Muscle of leg (tissue), 11 donors: Measurements from ENCODE around the gene LRRC55. TPM values are rescaled to one million over a fixed set of nuclear protein-coding genes. Genes with fewer than 3 reads are reported as not detected.

Source experiments
- DNase-seq: peaks from one replicate; pipeline ENCODE4 v3.0.0; 2013
- H3K27ac ChIP-seq: one replicate; pipeline ENCODE4 v1.5.1; 2013; ENCODE audit warnings: mild to moderate bottlenecking, low read length, control low read depth
- H3K27me3 ChIP-seq: one replicate; pipeline ENCODE4 v1.6.1; 2013; ENCODE audit warnings: low read length; ENCODE audit not compliant: control insufficient read depth, insufficient read depth
- H3K36me3 ChIP-seq: one replicate; pipeline ENCODE4 v1.6.1; 2013; ENCODE audit warnings: low read length; ENCODE audit not compliant: control insufficient read depth, insufficient read depth
- H3K4me1 ChIP-seq: one replicate; pipeline ENCODE4 v1.6.1; 2013; ENCODE audit warnings: low read length; ENCODE audit not compliant: control insufficient read depth, insufficient read depth
- H3K4me3 ChIP-seq: one replicate; pipeline ENCODE4 v1.5.1; 2013; ENCODE audit warnings: low read length, control low read depth
- H3K9me3 ChIP-seq: replicated peaks from 2 replicates; pipeline ENCODE4 v1.6.1; 2013; ENCODE audit warnings: low read depth, low read length; ENCODE audit not compliant: control insufficient read depth
- WGBS: methylation state at CpG from one replicate; pipeline ENCODE4 v1.1.5; 2013; ENCODE audit warnings: missing lambda C conversion rate; ENCODE audit not compliant: insufficient coverage; 5-methylcytosine and 5-hydroxymethylcytosine counted together
- polyA plus RNA-seq, 8 donors: library from polyadenylated mRNA; unstranded; fragments of 120-200 nt; gene quantifications; one replicate each; pipeline versions ENCODE4 v1.2.1 to v1.2.3, GENCODE V29; 2013; ENCODE audit warnings: inconsistent platforms in 1 of 8, low replicate concordance in 1 of 8; ENCODE audit not compliant: insufficient read length in 8 of 8, insufficient read depth in 1 of 8
- total RNA-seq: library from RNA; stranded (reverse); fragments of 120-200 nt; gene quantifications from one replicate; pipeline ENCODE4 v1.2.4, GENCODE V29; 2013

The LRRC55 gene
- total and polyA plus RNA-seq, 9 donors = 0.31 to 1.7 (median 0.88) TPM

- peak overlapping the region; percentile 82 for H3K27ac ChIP-seq
- H3K36me3 ChIP-seq = no peaks in the 10 kb centered on the region
- DNase-seq = peak; percentile 52
- no peak overlapping the region for H3K4me3 ChIP-seq
- WGBS = 58% methylated on average over 1 of the region's 2 CpGs
- peaks cover 29% of the 10 kb centered on the region for H3K4me1 ChIP-seq
- no peaks in the 10 kb centered on the region for H3K27me3 ChIP-seq
- H3K9me3 ChIP-seq = no peaks in the 10 kb centered on the region
Measured at GRCh38 chr11:57214098-57214417, 32.3 kb downstream of the LRRC55 start.

GRCh38 chr11:57214494-57214893 is 32.7 kb downstream of the LRRC55 start:
- no CpG with 5 or more reads among the region's 3 CpGs for WGBS
- DNase-seq = peak; percentile 69
- no peaks in the 10 kb centered on the region for H3K9me3 ChIP-seq
- no peak overlapping the region for H3K4me3 ChIP-seq
- H3K36me3 ChIP-seq = no peaks in the 10 kb centered on the region
- peak overlapping the region; percentile 82 for H3K27ac ChIP-seq
- H3K27me3 ChIP-seq = no peaks in the 10 kb centered on the region
- peaks cover 34% of the 10 kb centered on the region for H3K4me1 ChIP-seq

GRCh38 chr11:57216463-57216862 is 34.7 kb downstream of the LRRC55 start:
- Histone ChIP-seq H3K4me1 (peaks cover 32% of the 10 kb centered on the region), H3K4me3 (no peak overlapping the region), H3K9me3 (no peaks in the 10 kb centered on the region), H3K27me3 (no peaks in the 10 kb centered on the region), H3K27ac (no peak overlapping the region), H3K36me3 (no peaks in the 10 kb centered on the region)
- DNase-seq = no peak
- WGBS = no CpG with 5 or more reads among the region's 4 CpGs

- Histone ChIP-seq H3K27me3 (no peaks in the 10 kb centered on the region), H3K4me3 (no peak overlapping the region), H3K36me3 (no peaks in the 10 kb centered on the region), H3K27ac (no peak overlapping the region), H3K9me3 (no peaks in the 10 kb centered on the region), H3K4me1 (peaks cover 32% of the 10 kb centered on the region)
- no peak for DNase-seq
- 48% methylated on average over 2 of the region's 4 CpGs for WGBS
Measured at GRCh38 chr11:57217053-57217452, 35.3 kb downstream of the LRRC55 start.

- Histone ChIP-seq H3K27ac (peak overlapping the region; percentile 47), H3K9me3 (no peaks in the 10 kb centered on the region), H3K36me3 (no peaks in the 10 kb centered on the region), H3K4me1 (peaks cover 24% of the 10 kb centered on the region), H3K4me3 (no peak overlapping the region), H3K27me3 (no peaks in the 10 kb centered on the region)
- DNase-seq = no peak
- WGBS = 39% methylated on average over 4 of the region's 6 CpGs
Measured at GRCh38 chr11:57219021-57219627, 37.4 kb downstream of the LRRC55 start.

GRCh38 chr11:57222239-57222638 is 40.5 kb downstream of the LRRC55 start:
- no peaks in the 10 kb centered on the region for H3K9me3 ChIP-seq
- peaks cover 15% of the 10 kb centered on the region for H3K4me1 ChIP-seq
- H3K36me3 ChIP-seq = no peaks in the 10 kb centered on the region
- no peaks in the 10 kb centered on the region for H3K27me3 ChIP-seq
- WGBS = 43% methylated on average over 1 of the region's 1 CpG
- no peak for DNase-seq
- H3K27ac ChIP-seq = no peak overlapping the region
- no peak overlapping the region for H3K4me3 ChIP-seq

GRCh38 chr11:57223601-57224000 is 41.8 kb downstream of the LRRC55 start:
- Histone ChIP-seq H3K27me3 (no peaks in the 10 kb centered on the region), H3K4me1 (peaks cover 15% of the 10 kb centered on the region), H3K36me3 (no peaks in the 10 kb centered on the region), H3K4me3 (no peak overlapping the region), H3K9me3 (no peaks in the 10 kb centered on the region), H3K27ac (no peak overlapping the region)
- no peak for DNase-seq
- WGBS = 92% methylated on average over 2 of the region's 3 CpGs

- H3K27me3 ChIP-seq = no peaks in the 10 kb centered on the region
- WGBS = no CpG with 5 or more reads among the region's 2 CpGs
- H3K36me3 ChIP-seq = no peaks in the 10 kb centered on the region
- no peak for DNase-seq
- H3K4me3 ChIP-seq = no peak overlapping the region
- H3K9me3 ChIP-seq = no peaks in the 10 kb centered on the region
- H3K27ac ChIP-seq = no peak overlapping the region
- H3K4me1 ChIP-seq = peaks cover 13% of the 10 kb centered on the region
Measured at GRCh38 chr11:57224128-57224527, 42.4 kb downstream of the LRRC55 start.

- H3K36me3 ChIP-seq = no peaks in the 10 kb centered on the region
- H3K4me1 ChIP-seq = peaks cover 9% of the 10 kb centered on the region
- no peak for DNase-seq
- H3K27ac ChIP-seq = no peak overlapping the region
- no peak overlapping the region for H3K4me3 ChIP-seq
- H3K9me3 ChIP-seq = no peaks in the 10 kb centered on the region
- H3K27me3 ChIP-seq = no peaks in the 10 kb centered on the region
Measured at GRCh38 chr11:57224537-57224936, 42.8 kb downstream of the LRRC55 start.

GRCh38 chr11:57228600-57228999 is 46.8 kb downstream of the LRRC55 start:
- no peaks in the 10 kb centered on the region for H3K9me3 ChIP-seq
- 11% methylated on average over 1 of the region's 3 CpGs for WGBS
- peaks cover 5% of the 10 kb centered on the region for H3K27me3 ChIP-seq
- no peaks in the 10 kb centered on the region for H3K36me3 ChIP-seq
- DNase-seq = no peak
- no peak overlapping the region for H3K4me3 ChIP-seq
- no peak overlapping the region for H3K27ac ChIP-seq
- peaks cover 16% of the 10 kb centered on the region for H3K4me1 ChIP-seq

GRCh38 chr11:57230316-57230715 is 48.6 kb downstream of the LRRC55 start:
- Histone ChIP-seq H3K9me3 (no peaks in the 10 kb centered on the region), H3K4me3 (no peak overlapping the region), H3K27ac (peak overlapping the region; percentile 20), H3K27me3 (peaks cover 9% of the 10 kb centered on the region), H3K36me3 (no peaks in the 10 kb centered on the region), H3K4me1 (peaks cover 19% of the 10 kb centered on the region)
- no peak for DNase-seq
- 12% methylated on average over 2 of the region's 5 CpGs for WGBS
